K562 (cell line): Measurements from ENCODE around the gene ADGRG4. TPM values are rescaled to one million over a fixed set of nuclear protein-coding genes. Genes with fewer than 3 reads are reported as not detected.

Experiments used
- ATAC-seq: fragments of 200-7000 bp; cut with Tn5 transposase; 3 replicates; pipeline ENCODE4 v1.9.1; 2020; ENCODE audit warnings: moderate library complexity
- BruUV-seq: library from RNA; stranded (reverse); fragments of 400-500 nt; replicated peaks from 2 replicates; lab custom pipeline; 2021; lab: Mats Ljungman, UMichigan
- CTCF ChIA-PET: fragments of 300-600 bp; formaldehyde crosslinking; extraction: SDS; loops from one replicate; lab custom pipeline; 2021; ENCODE audit warnings: low intra/inter-chr PET ratio; lab: Yijun Ruan, JAX
- POLR2A ChIA-PET: fragments of 300-600, 350-650 bp; sonication (Branson Sonifier 250); formaldehyde crosslinking; extraction: SDS; loops from one replicate; lab custom pipeline; 2021; ENCODE audit warnings: antibody characterized with exemption, inconsistent platforms; lab: Yijun Ruan, JAX
- DNase-seq, 4 experiments: peaks; one replicate each; pipeline versions ENCODE4 v3.0.0 to v3.0.0-alpha.2; 2011 to 2018; ENCODE audit warnings: low spot score in 3 of 4, mixed read lengths in 3 of 4; ENCODE audit errors: extremely low read depth in 1 of 4
- FAIRE-seq: peaks from 2 replicates; lab custom pipeline; 2011; peaks lifted over from hg19 to GRCh38; lab: Jason Lieb, UNC
- H2AFZ ChIP-seq: 2 replicates; pipeline ENCODE4 v1.6.0; 2011; ENCODE audit warnings: low read depth, low read length, control low read depth, inconsistent platforms
- H3K27ac ChIP-seq: fragments of 200-600 bp; 3 replicates; pipeline ENCODE4 v1.8.0; 2011; ENCODE audit warnings: low read depth, mild to moderate bottlenecking, control low read depth, inconsistent platforms, low read length, moderate library complexity, mixed read lengths; ENCODE audit errors: extremely low read depth
- H3K27me3 ChIP-seq, 2 experiments: fragments of 300-600 bp in 1 of 2; 2 replicates in 1 of 2; 3 replicates in 1 of 2; pipeline versions ENCODE4 v1.6.0 to v1.8.0; 2011; ENCODE audit warnings: inconsistent platforms in 2 of 2, low read length in 2 of 2, mild to moderate bottlenecking in 1 of 2, mixed read lengths in 1 of 2, moderate library complexity in 1 of 2; ENCODE audit not compliant: control insufficient read depth in 2 of 2, insufficient read depth in 2 of 2
- H3K36me3 ChIP-seq: fragments of 300-600 bp; 3 replicates; pipeline ENCODE4 v1.8.0; 2011; ENCODE audit warnings: mild to moderate bottlenecking, low read length, inconsistent platforms; ENCODE audit not compliant: control insufficient read depth, insufficient read depth
- H3K4me1 ChIP-seq, 2 experiments: fragments of 200-600 bp in 1 of 2; replicated peaks in 1 of 2; 2 replicates in 1 of 2; 3 replicates in 1 of 2; pipeline versions ENCODE4 v1.5.1 to v1.8.0; 2011; ENCODE audit warnings: inconsistent platforms in 2 of 2, low read length in 2 of 2, mild to moderate bottlenecking in 1 of 2, mixed read lengths in 1 of 2, moderate library complexity in 1 of 2; ENCODE audit not compliant: control insufficient read depth in 2 of 2, insufficient read depth in 2 of 2
- H3K4me2 ChIP-seq: 2 replicates; pipeline ENCODE4 v1.6.1; 2011; ENCODE audit warnings: low read length, control low read depth, inconsistent platforms, mixed read lengths; ENCODE audit not compliant: insufficient read depth
- H3K4me3 ChIP-seq: fragments of 200-600 bp; sonication (generic), shearing (Covaris generic); 2 replicates; pipeline ENCODE4 v1.5.1; 2016; ENCODE audit warnings: control low read depth, inconsistent platforms
- H3K79me2 ChIP-seq: fragments of 200-600 bp; 3 replicates; pipeline ENCODE4 v1.8.0; 2011; ENCODE audit warnings: low read length, inconsistent platforms; ENCODE audit not compliant: control insufficient read depth, insufficient read depth
- H3K9ac ChIP-seq, 2 experiments: 2 replicates each; pipeline versions ENCODE4 v1.6.0 to v1.6.1; 2011; ENCODE audit warnings: low read depth in 2 of 2, low read length in 2 of 2, control low read depth in 1 of 2, inconsistent platforms in 1 of 2, mild to moderate bottlenecking in 1 of 2, mixed read lengths in 1 of 2; ENCODE audit not compliant: insufficient read depth in 1 of 2
- H3K9me1 ChIP-seq: one replicate; pipeline ENCODE4 v1.6.0; 2011; ENCODE audit warnings: inconsistent platforms, mild to moderate bottlenecking, low read length, moderate library complexity; ENCODE audit not compliant: control insufficient read depth, insufficient read depth
- H3K9me3 ChIP-seq: replicated peaks from 2 replicates; pipeline ENCODE4 v1.5.1; 2011; ENCODE audit warnings: low read depth, low read length, inconsistent platforms; ENCODE audit not compliant: control insufficient read depth, insufficient read depth
- H4K20me1 ChIP-seq: replicated peaks from 2 replicates; pipeline ENCODE4 v1.6.1; 2011; ENCODE audit warnings: low read length, inconsistent platforms, mixed read lengths; ENCODE audit not compliant: control insufficient read depth, insufficient read depth
- FOXM1 ChIP-seq, 2 experiments: fragments of 450-650 bp in 1 of 2; sonication (generic) in 1 of 2; formaldehyde crosslinking in 1 of 2; IDR thresholded peaks; 2 replicates each; pipeline versions ENCODE4 v1.6.1 to v1.9.0; 2017 to 2022; ENCODE audit warnings: low read depth in 2 of 2, mild to moderate bottlenecking in 2 of 2, missing genetic modification reagents in 1 of 2, moderate library complexity in 1 of 2
- HDAC6 ChIP-seq: IDR thresholded peaks from 2 replicates; pipeline ENCODE4 v1.6.1; 2012; ENCODE audit warnings: low read depth, mild to moderate bottlenecking, control low read depth, inconsistent platforms, low read length, moderate library complexity
- KDM4B ChIP-seq, 2 experiments: fragments of 450-650 bp in 1 of 2; sonication (generic) in 1 of 2; IDR thresholded peaks; 2 replicates each; pipeline ENCODE4 v1.6.1; 2016 to 2017; ENCODE audit warnings: borderline replicate concordance in 2 of 2, antibody characterized with exemption in 1 of 2, low read depth in 1 of 2, mild to moderate bottlenecking in 1 of 2
- NFRKB ChIP-seq: fragments of 450-650 bp; IDR thresholded peaks from 2 replicates; pipeline ENCODE4 v1.6.1; 2016; ENCODE audit warnings: low read depth
- PHF8 ChIP-seq: fragments of 200-600 bp; sonication (generic); IDR thresholded peaks from 2 replicates; pipeline ENCODE4 v1.6.1; 2012; ENCODE audit warnings: mixed run types, mild to moderate bottlenecking, inconsistent platforms, low read length, moderate library complexity, borderline replicate concordance
- POLR2AphosphoS5 ChIP-seq: IDR thresholded peaks from 2 replicates; pipeline ENCODE4 v1.6.1; 2011; ENCODE audit warnings: mild to moderate bottlenecking, low read depth, low read length, moderate library complexity; ENCODE audit not compliant: control insufficient read depth, insufficient read depth
- RBM34 ChIP-seq: fragments of 200-400 bp; formaldehyde crosslinking; IDR thresholded peaks from 2 replicates; pipeline ENCODE4 v1.6.1; 2018; ENCODE audit warnings: low read length, borderline replicate concordance; ENCODE audit not compliant: insufficient read depth
- SREBF1 ChIP-seq: fragments of 150-350 bp; IDR thresholded peaks from 2 replicates; pipeline ENCODE4 v1.6.1; 2014; ENCODE audit warnings: antibody characterized with exemption, low read depth, low read length, borderline replicate concordance
- ZNF277 ChIP-seq: fragments of 250-450 bp; sonication (Bioruptor Pico); IDR thresholded peaks from 2 replicates; pipeline ENCODE4 v1.8.0; 2022; ENCODE audit warnings: inconsistent platforms, mild to moderate bottlenecking, moderate library complexity, borderline replicate concordance
- ZZZ3 ChIP-seq: fragments of 450-650 bp; IDR thresholded peaks from 2 replicates; pipeline ENCODE4 v1.6.1; 2016; ENCODE audit warnings: antibody characterized with exemption, mild to moderate bottlenecking, moderate library complexity
- WGBS: fragments of 100-300 bp; shearing (Covaris generic); methylation state at CpG from one replicate; pipeline ENCODE4 v1.1.6; 2016; ENCODE audit warnings: low coverage, mixed read lengths; ENCODE audit not compliant: insufficient coverage; ENCODE audit errors: missing lambda C conversion rate; 5-methylcytosine and 5-hydroxymethylcytosine counted together
- in situ Hi-C: fragments of 300-500 bp; cut with MboI; formaldehyde crosslinking; loops from 4 replicates; pipeline ENCODE4 v1.15.0; 2018; ENCODE audit warnings: inconsistent platforms, mixed read lengths
- intact Hi-C: fragments of 100-400 bp; cut with micrococcal nuclease; formaldehyde crosslinking; loops from 2 replicates; pipeline ENCODE4 v1.14.2; 2022
- polyA plus RNA-seq, 8 experiments: library from polyadenylated mRNA; depleted of rRNA in 4 of 8; stranded (reverse) in 5 of 8; unstranded in 3 of 8; fragments of >200 nt; fragmentation: Nextera tagmentation in 2 of 8; fragmentation: Illumina TruSeq in 1 of 8; extraction: Ambion mirVana in 2 of 8; extraction: Trizol in 1 of 8; gene quantifications; 2 replicates each; pipeline versions ENCODE4 v1.2.1 to v1.2.3, GENCODE V29; 2011 to 2014; ENCODE audit warnings: inconsistent platforms in 1 of 8, missing spikeins in 1 of 8
- total RNA-seq, 7 experiments: library from RNA; depleted of rRNA in 6 of 7; stranded (reverse); fragments of >200 nt in 6 of 7; fragmentation: Illumina TruSeq in 2 of 7; extraction: Trizol in 2 of 7; gene quantifications; 2 replicates each; pipeline versions ENCODE4 v1.2.1 to v1.2.3, GENCODE V29; 2011 to 2021; ENCODE audit warnings: low replicate concordance in 1 of 7

The ADGRG4 gene
- total and polyA plus RNA-seq, 9 of the 15 experiments (the other 6 are each of a cell fraction or from before 2014, with no cell fraction given) = not detected

GRCh38 chrX:136369377-136369776, 68.6 kb downstream of the ADGRG4 start:
- CTCF ChIA-PET = no interaction called here
- Histone ChIP-seq H3K9me1 (no peaks in the 10 kb centered on the region), H4K20me1 (no peaks in the 10 kb centered on the region), H3K9ac (no peak overlapping the region), H3K9me3 (no peaks in the 10 kb centered on the region), H3K4me3 (no peak overlapping the region), H3K4me2 (no peak overlapping the region), H3K79me2 (no peaks in the 10 kb centered on the region), H3K27ac (no peak overlapping the region), H2AFZ (no peak overlapping the region), H3K36me3 (no peaks in the 10 kb centered on the region), H3K27me3 (no peaks in the 10 kb centered on the region), H3K4me1 (no peaks in the 10 kb centered on the region)
- FAIRE-seq = no peak
- intact Hi-C loops = no loop called here
- DNase-seq = no peak
- TF ChIP-seq ZZZ3 (no peak), RBM34 (no peak), NFRKB (no peak), PHF8 (no peak), FOXM1 (IDR thresholded peaks at IDR 0.05; ENCODE audit: low read depth) (no peak), FOXM1 (CRISPR knock-in tag; IDR thresholded peaks at IDR 0.05; ENCODE audit: low read depth) (no peak), HDAC6 (no peak), POLR2AphosphoS5 (no peak), KDM4B (IDR thresholded peaks at IDR 0.05; ENCODE audit: borderline replicate concordance in 2 of 2, low read depth in 1 of 2) (no peak), SREBF1 (no peak), ZNF277 (CRISPR knock-in tag) (no peak)
- in situ Hi-C loops = no loop called here
- WGBS = 3% methylated on average over 5 of the region's 5 CpGs
- BruUV-seq = no TSS peak
- ATAC-seq = no peak
- POLR2A ChIA-PET = no interaction called here
